ENCODE measurements around the gene RPL7A.

The RPL7A gene

GRCh38 chr9:133397370-133397769, 49.4 kb downstream of the RPL7A start:
- no peak for TF ChIP-seq POLR2AphosphoS5 (IDR thresholded peaks at IDR 0.05; ENCODE audit: low read depth)
- no peak for TF ChIP-seq CTCF (IDR thresholded peaks at IDR 0.05; ENCODE audit: insufficient read depth, low read length)
- TF ChIP-seq, protein P1, sequence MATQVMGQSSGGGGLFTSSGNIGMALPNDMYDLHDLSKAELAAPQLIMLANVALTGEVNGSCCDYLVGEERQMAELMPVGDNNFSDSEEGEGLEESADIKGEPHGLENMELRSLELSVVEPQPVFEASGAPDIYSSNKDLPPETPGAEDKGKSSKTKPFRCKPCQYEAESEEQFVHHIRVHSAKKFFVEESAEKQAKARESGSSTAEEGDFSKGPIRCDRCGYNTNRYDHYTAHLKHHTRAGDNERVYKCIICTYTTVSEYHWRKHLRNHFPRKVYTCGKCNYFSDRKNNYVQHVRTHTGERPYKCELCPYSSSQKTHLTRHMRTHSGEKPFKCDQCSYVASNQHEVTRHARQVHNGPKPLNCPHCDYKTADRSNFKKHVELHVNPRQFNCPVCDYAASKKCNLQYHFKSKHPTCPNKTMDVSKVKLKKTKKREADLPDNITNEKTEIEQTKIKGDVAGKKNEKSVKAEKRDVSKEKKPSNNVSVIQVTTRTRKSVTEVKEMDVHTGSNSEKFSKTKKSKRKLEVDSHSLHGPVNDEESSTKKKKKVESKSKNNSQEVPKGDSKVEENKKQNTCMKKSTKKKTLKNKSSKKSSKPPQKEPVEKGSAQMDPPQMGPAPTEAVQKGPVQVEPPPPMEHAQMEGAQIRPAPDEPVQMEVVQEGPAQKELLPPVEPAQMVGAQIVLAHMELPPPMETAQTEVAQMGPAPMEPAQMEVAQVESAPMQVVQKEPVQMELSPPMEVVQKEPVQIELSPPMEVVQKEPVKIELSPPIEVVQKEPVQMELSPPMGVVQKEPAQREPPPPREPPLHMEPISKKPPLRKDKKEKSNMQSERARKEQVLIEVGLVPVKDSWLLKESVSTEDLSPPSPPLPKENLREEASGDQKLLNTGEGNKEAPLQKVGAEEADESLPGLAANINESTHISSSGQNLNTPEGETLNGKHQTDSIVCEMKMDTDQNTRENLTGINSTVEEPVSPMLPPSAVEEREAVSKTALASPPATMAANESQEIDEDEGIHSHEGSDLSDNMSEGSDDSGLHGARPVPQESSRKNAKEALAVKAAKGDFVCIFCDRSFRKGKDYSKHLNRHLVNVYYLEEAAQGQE (IDR thresholded peaks at IDR 0.05; ENCODE audit: insufficient replicate concordance, low read depth): no peak
- TF ChIP-seq GABPA (IDR thresholded peaks at IDR 0.05; ENCODE audit: low read depth): no peak
- no peak overlapping the region for H3K4me3 ChIP-seq (replicated peaks; ENCODE audit: insufficient read depth, low read length)
- no peak overlapping the region for H3K27ac ChIP-seq (replicated peaks)
- no peaks in the 10 kb centered on the region for H3K27me3 ChIP-seq (ENCODE audit: insufficient read depth, poor library complexity, severe bottlenecking)
- no peak for DNase-seq (ENCODE audit: low read depth in 1 of 2, low spot score in 1 of 2)

- TF ChIP-seq POLR2AphosphoS5 (IDR thresholded peaks at IDR 0.05; ENCODE audit: low read depth) (no peak), GABPA (IDR thresholded peaks at IDR 0.05; ENCODE audit: low read depth) (no peak), CTCF (IDR thresholded peaks at IDR 0.05; ENCODE audit: insufficient read depth, low read length) (no peak), SPI1 (IDR thresholded peaks at IDR 0.05; ENCODE audit: borderline replicate concordance, low read depth) (no peak)
- TF ChIP-seq, protein P1 (IDR thresholded peaks at IDR 0.05; ENCODE audit: insufficient replicate concordance, low read depth): no peak
- no peak overlapping the region for H3K4me3 ChIP-seq (replicated peaks; ENCODE audit: insufficient read depth, low read length)
- no peaks in the 10 kb centered on the region for H3K27me3 ChIP-seq (ENCODE audit: insufficient read depth, poor library complexity, severe bottlenecking)
- H3K27ac ChIP-seq (replicated peaks): no peak overlapping the region
- DNase-seq (ENCODE audit: low read depth in 1 of 2, low spot score in 1 of 2): no peak
These were observed 49.9 kb downstream of the RPL7A start for GRCh38 chr9:133397895-133398294.

DNA sequence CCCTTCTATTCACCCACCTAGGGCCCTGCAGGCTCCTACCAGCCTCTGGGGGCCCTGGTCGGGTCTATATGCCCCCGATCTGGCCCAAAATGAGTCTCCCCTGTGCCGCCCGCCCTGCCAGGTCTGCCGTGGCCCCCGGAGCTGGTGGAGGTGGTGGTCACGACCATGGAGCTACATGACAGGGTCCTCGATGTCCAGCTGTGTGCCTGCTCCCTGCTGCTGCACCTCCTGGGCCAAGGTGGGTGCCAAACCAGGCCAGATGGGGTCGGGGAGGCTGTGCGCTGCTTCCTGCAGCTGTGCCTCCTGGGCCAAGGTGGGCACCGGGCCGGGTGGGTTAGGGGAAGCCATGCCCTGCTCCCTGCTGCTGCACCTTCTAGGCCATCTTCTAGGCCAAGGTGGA, 52.3 kb downstream of the RPL7A start:
- TF ChIP-seq GABPA (IDR thresholded peaks at IDR 0.05; ENCODE audit: low read depth): no peak
- TF ChIP-seq POLR2AphosphoS5 (IDR thresholded peaks at IDR 0.05; ENCODE audit: low read depth): peak; percentile 26; the same call in 1 of the 2 replicates
- Histone ChIP-seq H3K27me3 (ENCODE audit: insufficient read depth, poor library complexity, severe bottlenecking) (no peaks in the 10 kb centered on the region), H3K27ac (replicated peaks) (no peak overlapping the region), H3K4me3 (replicated peaks; ENCODE audit: insufficient read depth, low read length) (no peak overlapping the region)
- no peak for DNase-seq (ENCODE audit: low read depth in 1 of 2, low spot score in 1 of 2)
